Hematopoietic multipotent progenitor cell (in vitro differentiated cells): ENCODE measurements around the gene SULF2. TPM values are rescaled to one million over a fixed set of nuclear protein-coding genes. Genes with fewer than 3 reads are reported as not detected.
"Not testable (repeated sequence)": the region's sequence is repeated elsewhere in the genome, so short reads cannot be mapped to it uniquely, and the experiment has no call there.

Source experiments
- DNase-seq, 3 donors: peaks; one replicate each; pipeline ENCODE4 v3.0.0-alpha.2; 2011 to 2015; ENCODE audit warnings: low read depth in 2 of 3, low spot score in 2 of 3
- total RNA-seq: library from RNA; depleted of rRNA; stranded (reverse); fragments of >200 nt; gene quantifications from one replicate; pipeline ENCODE4 v1.2.3, GENCODE V29; 2012

SULF2 gene
- 1.3 TPM for total RNA-seq

- no peak for DNase-seq
Observed at GRCh38 chr20:47785311-47785853, at the start of gene SULF2. SULF2 (minus strand) TSS chr20:47785481; CDS start chr20:47757363, 28,118 bp downstream.

- not testable (repeated sequence) for DNase-seq
Observed at GRCh38 chr20:47831675-47832074, 46.4 kb upstream of the SULF2 start.

- not testable (repeated sequence) for DNase-seq
Observed at GRCh38 chr20:47826716-47827115, 41.4 kb upstream of the SULF2 start.

- not testable (repeated sequence) for DNase-seq
Observed at GRCh38 chr20:47826006-47826405, 40.7 kb upstream of the SULF2 start.

- no peak for DNase-seq
Observed at GRCh38 chr20:47825011-47825762, 39.9 kb upstream of the SULF2 start.

- DNase-seq, result not testable (repeated sequence)
Observed at GRCh38 chr20:47823941-47824340, 38.7 kb upstream of the SULF2 start.

GRCh38 chr20:47821481-47822100 is 36.3 kb upstream of the SULF2 start:
- DNase-seq, result no peak

- DNase-seq, result no peak
Observed at GRCh38 chr20:47818996-47819609, 33.8 kb upstream of the SULF2 start.

- no peak for DNase-seq
Observed at GRCh38 chr20:47818466-47818865, 33.2 kb upstream of the SULF2 start.

- no peak for DNase-seq
Observed at GRCh38 chr20:47818016-47818415, 32.7 kb upstream of the SULF2 start.

GRCh38 chr20:47817573-47817972 is 32.3 kb upstream of the SULF2 start:
- DNase-seq, result no peak

- DNase-seq, result no peak
Observed at GRCh38 chr20:47816487-47817451, 31.5 kb upstream of the SULF2 start.

- no peak for DNase-seq
Observed at GRCh38 chr20:47815866-47816265, 30.6 kb upstream of the SULF2 start.

GRCh38 chr20:47815416-47815806 is 30.1 kb upstream of the SULF2 start:
- DNase-seq, result no peak

GRCh38 chr20:47814632-47815415 is 29.5 kb upstream of the SULF2 start:
- DNase-seq, result no peak

- no peak for DNase-seq
Observed at GRCh38 chr20:47810721-47811347, 25.6 kb upstream of the SULF2 start.

- no peak for DNase-seq
Observed at GRCh38 chr20:47810116-47810677, 24.9 kb upstream of the SULF2 start.

- no peak for DNase-seq
Observed at GRCh38 chr20:47809161-47809960, 24.1 kb upstream of the SULF2 start.
